Measurements from ENCODE around the gene CDC42SE2.

DNA sequence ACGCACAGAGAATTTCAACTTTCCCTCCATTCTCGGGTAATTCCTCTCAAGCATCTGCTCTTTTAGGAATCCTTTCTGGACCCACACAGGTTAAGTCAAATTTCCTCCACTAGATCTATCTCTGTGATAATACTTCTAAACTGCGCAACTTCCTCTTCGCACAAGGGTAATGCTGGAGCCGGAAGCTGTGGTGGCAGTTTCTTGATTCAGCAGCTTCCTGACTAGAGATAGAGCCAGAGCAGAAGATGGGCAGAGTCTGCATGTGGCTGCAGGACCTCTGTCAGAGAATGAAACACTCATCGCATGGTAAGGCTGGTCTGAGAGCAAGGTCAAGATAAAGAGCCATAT is 11.1 kb upstream of the CDC42SE2 start:
- TF ChIP-seq, protein P1, sequence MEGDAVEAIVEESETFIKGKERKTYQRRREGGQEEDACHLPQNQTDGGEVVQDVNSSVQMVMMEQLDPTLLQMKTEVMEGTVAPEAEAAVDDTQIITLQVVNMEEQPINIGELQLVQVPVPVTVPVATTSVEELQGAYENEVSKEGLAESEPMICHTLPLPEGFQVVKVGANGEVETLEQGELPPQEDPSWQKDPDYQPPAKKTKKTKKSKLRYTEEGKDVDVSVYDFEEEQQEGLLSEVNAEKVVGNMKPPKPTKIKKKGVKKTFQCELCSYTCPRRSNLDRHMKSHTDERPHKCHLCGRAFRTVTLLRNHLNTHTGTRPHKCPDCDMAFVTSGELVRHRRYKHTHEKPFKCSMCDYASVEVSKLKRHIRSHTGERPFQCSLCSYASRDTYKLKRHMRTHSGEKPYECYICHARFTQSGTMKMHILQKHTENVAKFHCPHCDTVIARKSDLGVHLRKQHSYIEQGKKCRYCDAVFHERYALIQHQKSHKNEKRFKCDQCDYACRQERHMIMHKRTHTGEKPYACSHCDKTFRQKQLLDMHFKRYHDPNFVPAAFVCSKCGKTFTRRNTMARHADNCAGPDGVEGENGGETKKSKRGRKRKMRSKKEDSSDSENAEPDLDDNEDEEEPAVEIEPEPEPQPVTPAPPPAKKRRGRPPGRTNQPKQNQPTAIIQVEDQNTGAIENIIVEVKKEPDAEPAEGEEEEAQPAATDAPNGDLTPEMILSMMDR (IDR thresholded peaks at IDR 0.05), result no peak
- no peak for TF ChIP-seq ZFX (IDR thresholded peaks at IDR 0.05; ENCODE audit: borderline replicate concordance)
